Esophagus muscularis mucosa (tissue), 4 donors: Measurements from ENCODE around the gene NEUROG3.

ENCODE experiments used
- EP300 ChIP-seq: sonication (generic); formaldehyde crosslinking; IDR thresholded peaks from one replicate; pipeline ENCODE4 v1.6.1; 2017; ENCODE audit warnings: antibody characterized with exemption
- POLR2A ChIP-seq: fragments of 450-650 bp; IDR thresholded peaks from one replicate; pipeline ENCODE4 v1.6.1; 2017; ENCODE audit warnings: antibody characterized with exemption, moderate library complexity, mild to moderate bottlenecking, low read depth
- POLR2AphosphoS5 ChIP-seq, 2 donors: sonication (generic); formaldehyde crosslinking; IDR thresholded peaks; one replicate each; pipeline ENCODE4 v1.6.1; 2017; ENCODE audit warnings: antibody characterized with exemption in 2 of 2
- TF ChIP-seq, protein P1 (sequence below), 3 experiments: fragments of 200-600 bp in 2 of 3; fragments of 450-650 bp in 1 of 3; sonication (generic) in 2 of 3; IDR thresholded peaks; one replicate each; pipeline ENCODE4 v1.5.1; 2017 to 2019; ENCODE audit warnings: antibody characterized with exemption in 3 of 3, mild to moderate bottlenecking in 2 of 3, moderate library complexity in 1 of 3

DNA sequence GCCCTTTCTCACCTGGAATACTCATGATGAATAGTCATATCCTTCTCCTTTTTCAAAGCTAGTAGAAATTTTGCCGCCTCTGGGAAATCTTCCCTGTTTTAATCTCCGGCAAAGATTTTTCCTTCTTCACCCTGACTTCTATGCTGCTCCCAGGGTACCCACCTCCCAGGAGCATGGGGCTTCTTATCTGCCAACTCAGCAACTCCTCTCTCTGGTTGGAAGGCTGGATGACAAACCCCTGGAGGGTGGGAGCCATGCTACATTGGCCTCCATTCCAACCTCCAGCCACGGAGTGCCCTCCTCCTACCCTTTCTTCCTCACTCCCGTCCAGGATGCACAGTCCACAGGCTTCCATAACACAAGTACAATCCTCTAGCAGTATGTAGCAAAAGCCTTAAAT is 19.9 kb downstream of the NEUROG3 start:
- TF ChIP-seq POLR2AphosphoS5 (IDR thresholded peaks at IDR 0.05) (no peak), POLR2A (no peak), EP300 (no peak)
- TF ChIP-seq, protein P1, sequence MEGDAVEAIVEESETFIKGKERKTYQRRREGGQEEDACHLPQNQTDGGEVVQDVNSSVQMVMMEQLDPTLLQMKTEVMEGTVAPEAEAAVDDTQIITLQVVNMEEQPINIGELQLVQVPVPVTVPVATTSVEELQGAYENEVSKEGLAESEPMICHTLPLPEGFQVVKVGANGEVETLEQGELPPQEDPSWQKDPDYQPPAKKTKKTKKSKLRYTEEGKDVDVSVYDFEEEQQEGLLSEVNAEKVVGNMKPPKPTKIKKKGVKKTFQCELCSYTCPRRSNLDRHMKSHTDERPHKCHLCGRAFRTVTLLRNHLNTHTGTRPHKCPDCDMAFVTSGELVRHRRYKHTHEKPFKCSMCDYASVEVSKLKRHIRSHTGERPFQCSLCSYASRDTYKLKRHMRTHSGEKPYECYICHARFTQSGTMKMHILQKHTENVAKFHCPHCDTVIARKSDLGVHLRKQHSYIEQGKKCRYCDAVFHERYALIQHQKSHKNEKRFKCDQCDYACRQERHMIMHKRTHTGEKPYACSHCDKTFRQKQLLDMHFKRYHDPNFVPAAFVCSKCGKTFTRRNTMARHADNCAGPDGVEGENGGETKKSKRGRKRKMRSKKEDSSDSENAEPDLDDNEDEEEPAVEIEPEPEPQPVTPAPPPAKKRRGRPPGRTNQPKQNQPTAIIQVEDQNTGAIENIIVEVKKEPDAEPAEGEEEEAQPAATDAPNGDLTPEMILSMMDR (IDR thresholded peaks at IDR 0.05) = no peak
